Measurements from ENCODE around the gene MAST4. TPM values are rescaled to one million over a fixed set of nuclear protein-coding genes. Genes with fewer than 3 reads are reported as not detected.
A peak's percentile ranks its signal among the peaks of the same experiment; 100 is the strongest.

The MAST4 gene
- total and polyA plus RNA-seq, 2 of the 13 experiments (the other 11 are each of a cell fraction or from before 2014, with no cell fraction given), result 3.4 to 3.7 TPM

- TF ChIP-seq ZNF407 (CRISPR knock-in tag; IDR thresholded peaks at IDR 0.05; ENCODE audit: not compliant biosample characterization) (no peak), ZNF543 (CRISPR knock-in tag; IDR thresholded peaks at IDR 0.05) (no peak), SRSF1 (optimal IDR thresholded peaks at IDR 0.05; ENCODE audit: low read depth, low read length) (no peak), NFKB2 (CRISPR knock-in tag; IDR thresholded peaks at IDR 0.05; ENCODE audit: borderline replicate concordance) (no peak), U2AF2 (IDR thresholded peaks at IDR 0.05; ENCODE audit: low read depth, low read length) (no peak), ZMYM4 (CRISPR knock-in tag; IDR thresholded peaks at IDR 0.05) (peak; percentile 69), ATRX (CRISPR knock-in tag; IDR thresholded peaks at IDR 0.05; ENCODE audit: borderline replicate concordance) (no peak), ZNF7 (CRISPR knock-in tag; IDR thresholded peaks at IDR 0.05) (no peak), YEATS2 (CRISPR knock-in tag; IDR thresholded peaks at IDR 0.05; ENCODE audit: borderline replicate concordance) (no peak), CHCHD3 (CRISPR knock-in tag; IDR thresholded peaks at IDR 0.05) (no peak), IRF1 (CRISPR knock-in tag; IDR thresholded peaks at IDR 0.05; ENCODE audit: low read depth) (no peak), ZSCAN21 (CRISPR knock-in tag; IDR thresholded peaks at IDR 0.05; ENCODE audit: borderline replicate concordance) (no peak), TP53 (CRISPR knock-in tag; conservative IDR thresholded peaks at IDR 0.05) (no peak), RFX3 (CRISPR knock-in tag; IDR thresholded peaks at IDR 0.05) (no peak), GABPB1 (CRISPR knock-in tag; IDR thresholded peaks at IDR 0.05) (no peak), ZNF605 (CRISPR knock-in tag; IDR thresholded peaks at IDR 0.05) (no peak), ATF7 (IDR thresholded peaks at IDR 0.05) (no peak), ATF7 (CRISPR knock-in tag; IDR thresholded peaks at IDR 0.05) (no peak), ZNF446 (CRISPR knock-in tag; IDR thresholded peaks at IDR 0.05) (no peak), ZNF614 (CRISPR knock-in tag; IDR thresholded peaks at IDR 0.05; ENCODE audit: borderline replicate concordance) (peak; percentile 64; the same call in 1 of the 2 replicates)
- TF ChIP-seq, protein P1, sequence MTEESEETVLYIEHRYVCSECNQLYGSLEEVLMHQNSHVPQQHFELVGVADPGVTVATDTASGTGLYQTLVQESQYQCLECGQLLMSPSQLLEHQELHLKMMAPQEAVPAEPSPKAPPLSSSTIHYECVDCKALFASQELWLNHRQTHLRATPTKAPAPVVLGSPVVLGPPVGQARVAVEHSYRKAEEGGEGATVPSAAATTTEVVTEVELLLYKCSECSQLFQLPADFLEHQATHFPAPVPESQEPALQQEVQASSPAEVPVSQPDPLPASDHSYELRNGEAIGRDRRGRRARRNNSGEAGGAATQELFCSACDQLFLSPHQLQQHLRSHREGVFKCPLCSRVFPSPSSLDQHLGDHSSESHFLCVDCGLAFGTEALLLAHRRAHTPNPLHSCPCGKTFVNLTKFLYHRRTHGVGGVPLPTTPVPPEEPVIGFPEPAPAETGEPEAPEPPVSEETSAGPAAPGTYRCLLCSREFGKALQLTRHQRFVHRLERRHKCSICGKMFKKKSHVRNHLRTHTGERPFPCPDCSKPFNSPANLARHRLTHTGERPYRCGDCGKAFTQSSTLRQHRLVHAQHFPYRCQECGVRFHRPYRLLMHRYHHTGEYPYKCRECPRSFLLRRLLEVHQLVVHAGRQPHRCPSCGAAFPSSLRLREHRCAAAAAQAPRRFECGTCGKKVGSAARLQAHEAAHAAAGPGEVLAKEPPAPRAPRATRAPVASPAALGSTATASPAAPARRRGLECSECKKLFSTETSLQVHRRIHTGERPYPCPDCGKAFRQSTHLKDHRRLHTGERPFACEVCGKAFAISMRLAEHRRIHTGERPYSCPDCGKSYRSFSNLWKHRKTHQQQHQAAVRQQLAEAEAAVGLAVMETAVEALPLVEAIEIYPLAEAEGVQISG (CRISPR knock-in tag; IDR thresholded peaks at IDR 0.05), result no peak
Measured at GRCh38 chr5:67142816-67143215, 546.6 kb downstream of the MAST4 start (continued).

All from HepG2 (cell line).